Measurements from ENCODE around the gene GOLGA6L2. TPM values are rescaled to one million over a fixed set of nuclear protein-coding genes. Genes with fewer than 3 reads are reported as not detected.

Gene GOLGA6L2, protein sequence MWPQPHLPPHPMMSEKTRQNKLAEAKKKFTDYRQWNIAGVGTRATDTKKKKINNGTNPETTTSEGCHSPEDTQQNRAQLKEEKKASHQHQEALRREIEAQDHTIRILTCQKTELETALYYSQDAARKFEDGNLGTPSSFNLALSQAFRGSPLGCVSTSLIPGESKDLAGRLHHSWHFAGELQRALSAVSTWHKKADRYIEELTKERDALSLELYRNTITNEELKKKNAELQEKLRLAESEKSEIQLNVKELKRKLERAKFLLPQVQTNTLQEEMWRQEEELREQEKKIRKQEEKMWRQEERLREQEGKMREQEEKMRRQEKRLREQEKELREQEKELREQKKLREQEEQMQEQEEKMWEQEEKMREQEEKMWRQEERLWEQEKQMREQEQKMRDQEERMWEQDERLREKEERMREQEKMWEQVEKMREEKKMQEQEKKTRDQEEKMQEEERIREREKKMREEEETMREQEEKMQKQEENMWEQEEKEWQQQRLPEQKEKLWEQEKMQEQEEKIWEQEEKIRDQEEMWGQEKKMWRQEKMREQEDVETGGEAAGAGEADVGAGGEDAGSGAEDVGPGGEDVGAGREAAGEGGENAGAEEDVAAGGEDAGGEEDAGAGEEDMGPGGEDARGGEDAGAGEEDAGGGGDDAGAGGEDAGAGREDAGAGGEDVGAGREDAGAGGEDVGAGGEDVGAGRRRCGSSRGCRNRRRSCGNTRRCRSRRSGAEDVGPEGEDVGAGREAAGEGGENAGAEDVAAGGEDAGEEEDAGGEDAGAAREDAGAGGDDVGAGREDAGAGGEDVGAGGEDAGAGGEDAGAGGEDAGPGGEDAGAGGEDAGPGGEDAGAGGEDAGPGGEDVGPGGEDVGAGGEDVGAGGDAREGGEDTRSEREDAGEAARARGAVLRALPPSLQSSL
- not detected for total RNA-seq

DNA sequence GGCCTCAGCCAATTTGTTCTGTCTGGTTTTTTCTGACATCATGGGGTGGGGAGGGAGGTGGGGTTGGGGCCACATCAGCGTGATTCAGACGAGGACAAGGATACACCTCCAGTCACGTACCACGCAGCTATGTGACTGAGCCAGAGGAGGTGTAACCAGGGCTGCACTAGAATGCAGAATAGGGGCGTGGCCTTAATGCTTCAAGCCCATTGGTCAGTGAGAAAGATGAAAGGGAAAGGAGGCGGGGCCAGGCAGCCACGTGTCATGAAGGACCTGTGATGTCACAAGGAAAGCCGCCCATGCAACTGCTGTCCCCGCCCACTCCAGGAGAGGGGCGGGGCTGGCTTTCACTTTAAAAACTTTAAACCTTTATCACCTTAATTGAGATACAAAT is at the start of gene GOLGA6L2:
Gene GOLGA6L2, minus strand, starts transcription at position 137 of the 394 bp plus-strand sequence. Its CDS starts 62 bp downstream, at position 75.

Other genes starting within 250 kb of the GOLGA6L2 start
- not detected for gene GOLGA6L26, start 113.0 kb downstream of the GOLGA6L2 start, total RNA-seq
- gene GOLGA8S, start 92.5 kb downstream of the GOLGA6L2 start, total RNA-seq: under 1 TPM; 0.07 to 0.10 TPM
- 1 to 10 TPM; 5.7 to 6.2 TPM for gene MKRN3, start 118.4 kb upstream of the GOLGA6L2 start, total RNA-seq
- not detected for gene MAGEL2, start 200.6 kb upstream of the GOLGA6L2 start, total RNA-seq
- gene NDN, start 240.1 kb upstream of the GOLGA6L2 start, total RNA-seq: 1 to 10 TPM; 4.0 to 4.1 TPM